Parathyroid adenoma (tissue), 2 donors: Measurements from ENCODE around the gene NUDT22.
A peak's percentile ranks its signal among the peaks of the same experiment; 100 is the strongest.

Experiments
- H2AFZ ChIP-seq: fragments of 300-600 bp; sonication (generic); one replicate; pipeline ENCODE4 v1.7.0; 2017; ENCODE audit warnings: antibody characterized with exemption, mild to moderate bottlenecking
- H3K27ac ChIP-seq: fragments of 300-600 bp; sonication (generic); one replicate; pipeline ENCODE4 v1.7.0; 2017
- H3K27me3 ChIP-seq: fragments of 300-600 bp; sonication (generic); one replicate; pipeline ENCODE4 v1.7.0; 2017; ENCODE audit warnings: low read length; ENCODE audit not compliant: control insufficient read depth, insufficient read depth
- H3K36me3 ChIP-seq: fragments of 300-600 bp; sonication (generic); one replicate; pipeline ENCODE4 v1.7.0; 2017; ENCODE audit warnings: low read length; ENCODE audit not compliant: control insufficient read depth, insufficient read depth
- H3K4me1 ChIP-seq: fragments of 300-600 bp; sonication (generic); one replicate; pipeline ENCODE4 v1.7.0; 2017; ENCODE audit warnings: control low read depth
- H3K4me2 ChIP-seq: fragments of 300-600 bp; sonication (generic); one replicate; pipeline ENCODE4 v1.7.0; 2017; ENCODE audit warnings: low read length
- H3K4me3 ChIP-seq: fragments of 300-600 bp; sonication (generic); one replicate; pipeline ENCODE4 v1.7.0; 2017; ENCODE audit warnings: low read depth, low read length
- H3K79me2 ChIP-seq: fragments of 300-600 bp; sonication (generic); one replicate; pipeline ENCODE4 v1.7.0; 2017; ENCODE audit warnings: control low read depth
- H3K9ac ChIP-seq: fragments of 300-600 bp; sonication (generic); one replicate; pipeline ENCODE4 v1.7.0; 2017; ENCODE audit warnings: mild to moderate bottlenecking
- H3K9me3 ChIP-seq: fragments of 300-600 bp; sonication (generic); one replicate; pipeline ENCODE4 v1.7.0; 2017; ENCODE audit warnings: low read length; ENCODE audit not compliant: control insufficient read depth
- CTCF ChIP-seq: fragments of 300-600 bp; sonication (generic); IDR thresholded peaks from one replicate; pipeline ENCODE4 v1.7.0; 2017; ENCODE audit warnings: antibody characterized with exemption, mild to moderate bottlenecking
- donor health status: primary hyperparathyroidism.

The NUDT22 gene

GRCh38 chr11:64235437-64236161, 9.5 kb downstream of the NUDT22 start:
- no peak overlapping the region for H3K9ac ChIP-seq
- no peak for TF ChIP-seq CTCF
- H3K4me1 ChIP-seq, result peaks cover 9% of the 10 kb centered on the region
- H3K4me3 ChIP-seq, result peak overlapping the region; percentile 57
- no peaks in the 10 kb centered on the region for H3K79me2 ChIP-seq
- H3K4me2 ChIP-seq, result peak overlapping the region; percentile 73
- H3K9me3 ChIP-seq, result no peaks in the 10 kb centered on the region
- H3K27me3 ChIP-seq, result no peaks in the 10 kb centered on the region
- H3K27ac ChIP-seq, result peak overlapping the region; percentile 36
- H3K36me3 ChIP-seq, result no peaks in the 10 kb centered on the region
- H2AFZ ChIP-seq, result no peak overlapping the region

- Histone ChIP-seq H3K36me3 (no peaks in the 10 kb centered on the region), H3K4me2 (peak overlapping the region; percentile 33), H3K4me1 (peaks cover 10% of the 10 kb centered on the region), H3K79me2 (no peaks in the 10 kb centered on the region), H3K4me3 (peak overlapping the region; percentile 22), H3K9me3 (no peaks in the 10 kb centered on the region), H2AFZ (no peak overlapping the region), H3K27me3 (no peaks in the 10 kb centered on the region), H3K9ac (no peak overlapping the region), H3K27ac (peak overlapping the region; percentile 39)
- no peak for TF ChIP-seq CTCF
Observed at GRCh38 chr11:64237484-64237951, 11.4 kb downstream of the NUDT22 start.

- Histone ChIP-seq H3K9me3 (no peaks in the 10 kb centered on the region), H3K4me2 (peak overlapping the region; percentile 33), H3K4me3 (peak overlapping the region; percentile 22), H2AFZ (no peak overlapping the region), H3K4me1 (peaks cover 12% of the 10 kb centered on the region), H3K27ac (peak overlapping the region; percentile 39), H3K27me3 (no peaks in the 10 kb centered on the region), H3K79me2 (no peaks in the 10 kb centered on the region), H3K36me3 (no peaks in the 10 kb centered on the region), H3K9ac (no peak overlapping the region)
- no peak for TF ChIP-seq CTCF
Observed at GRCh38 chr11:64238076-64238475, 12.0 kb downstream of the NUDT22 start.

GRCh38 chr11:64238999-64239398, 12.9 kb downstream of the NUDT22 start:
- Histone ChIP-seq H3K79me2 (no peaks in the 10 kb centered on the region), H3K4me1 (peaks cover 12% of the 10 kb centered on the region), H3K4me2 (no peak overlapping the region), H3K27me3 (no peaks in the 10 kb centered on the region), H3K9ac (no peak overlapping the region), H2AFZ (no peak overlapping the region), H3K4me3 (no peak overlapping the region), H3K27ac (no peak overlapping the region), H3K9me3 (no peaks in the 10 kb centered on the region), H3K36me3 (no peaks in the 10 kb centered on the region)
- no peak for TF ChIP-seq CTCF
